ENCODE data around the gene TMEM204. TPM values are rescaled to one million over a fixed set of nuclear protein-coding genes. Genes with fewer than 3 reads are reported as not detected.

The TMEM204 gene
- total and polyA plus RNA-seq, 10 of the 15 experiments (the other 5 are each of a cell fraction or from before 2014, with no cell fraction given): 0.05 to 0.30 (median 0.18) TPM; not detected in 7

- TF ChIP-seq, protein P1, sequence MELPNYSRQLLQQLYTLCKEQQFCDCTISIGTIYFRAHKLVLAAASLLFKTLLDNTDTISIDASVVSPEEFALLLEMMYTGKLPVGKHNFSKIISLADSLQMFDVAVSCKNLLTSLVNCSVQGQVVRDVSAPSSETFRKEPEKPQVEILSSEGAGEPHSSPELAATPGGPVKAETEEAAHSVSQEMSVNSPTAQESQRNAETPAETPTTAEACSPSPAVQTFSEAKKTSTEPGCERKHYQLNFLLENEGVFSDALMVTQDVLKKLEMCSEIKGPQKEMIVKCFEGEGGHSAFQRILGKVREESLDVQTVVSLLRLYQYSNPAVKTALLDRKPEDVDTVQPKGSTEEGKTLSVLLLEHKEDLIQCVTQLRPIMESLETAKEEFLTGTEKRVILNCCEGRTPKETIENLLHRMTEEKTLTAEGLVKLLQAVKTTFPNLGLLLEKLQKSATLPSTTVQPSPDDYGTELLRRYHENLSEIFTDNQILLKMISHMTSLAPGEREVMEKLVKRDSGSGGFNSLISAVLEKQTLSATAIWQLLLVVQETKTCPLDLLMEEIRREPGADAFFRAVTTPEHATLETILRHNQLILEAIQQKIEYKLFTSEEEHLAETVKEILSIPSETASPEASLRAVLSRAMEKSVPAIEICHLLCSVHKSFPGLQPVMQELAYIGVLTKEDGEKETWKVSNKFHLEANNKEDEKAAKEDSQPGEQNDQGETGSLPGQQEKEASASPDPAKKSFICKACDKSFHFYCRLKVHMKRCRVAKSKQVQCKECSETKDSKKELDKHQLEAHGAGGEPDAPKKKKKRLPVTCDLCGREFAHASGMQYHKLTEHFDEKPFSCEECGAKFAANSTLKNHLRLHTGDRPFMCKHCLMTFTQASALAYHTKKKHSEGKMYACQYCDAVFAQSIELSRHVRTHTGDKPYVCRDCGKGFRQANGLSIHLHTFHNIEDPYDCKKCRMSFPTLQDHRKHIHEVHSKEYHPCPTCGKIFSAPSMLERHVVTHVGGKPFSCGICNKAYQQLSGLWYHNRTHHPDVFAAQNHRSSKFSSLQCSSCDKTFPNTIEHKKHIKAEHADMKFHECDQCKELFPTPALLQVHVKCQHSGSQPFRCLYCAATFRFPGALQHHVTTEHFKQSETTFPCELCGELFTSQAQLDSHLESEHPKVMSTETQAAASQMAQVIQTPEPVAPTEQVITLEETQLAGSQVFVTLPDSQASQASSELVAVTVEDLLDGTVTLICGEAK (IDR thresholded peaks at IDR 0.05; ENCODE audit: borderline replicate concordance): no peak
Measured at GRCh38 chr16:1500465-1501150, 32.9 kb upstream of the TMEM204 start (continued).

DNA sequence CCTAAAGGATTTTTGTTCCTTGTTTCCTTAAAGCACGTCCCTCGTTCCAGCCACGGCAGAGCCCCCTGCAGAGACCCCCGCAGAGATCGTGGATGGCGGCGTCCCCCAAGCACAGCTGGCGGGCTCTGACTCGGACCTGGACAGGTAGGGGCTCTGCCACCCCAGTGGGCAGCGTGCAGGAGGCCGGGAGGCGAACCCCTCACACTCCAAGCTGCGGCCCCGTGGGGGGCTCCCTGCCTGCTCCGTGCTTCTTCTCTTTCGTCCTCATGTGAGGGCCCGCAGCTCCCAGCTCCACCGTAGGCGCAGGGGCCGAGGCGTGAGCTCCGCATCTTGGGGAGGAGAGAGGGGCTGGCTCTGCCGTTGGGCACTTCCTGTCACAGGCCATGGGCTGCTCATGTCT lies 31.8 kb upstream of the TMEM204 start:
- no peak for ATAC-seq
- WGBS (ENCODE audit: insufficient coverage, insufficient replicate concordance, low lambda C conversion rate, missing lambda C conversion rate): 98% methylated on average over 21 of the region's 23 CpGs
- CTCF ChIA-PET: no interaction called here
- TF ChIP-seq JUNB (IDR thresholded peaks at IDR 0.05) (no peak), NR2F1 (conservative IDR thresholded peaks at IDR 0.05) (no peak), POU2F2 (IDR thresholded peaks at IDR 0.05; ENCODE audit: borderline replicate concordance, low read depth, low read length) (no peak), RELA (IDR thresholded peaks at IDR 0.05; ENCODE audit: borderline replicate concordance, partially characterized antibody) (no peak), SRF (IDR thresholded peaks at IDR 0.05; ENCODE audit: low read depth in 2 of 2, low read length in 2 of 2) (no peak), RBBP5 (conservative IDR thresholded peaks at IDR 0.05) (no peak), SUZ12 (IDR thresholded peaks at IDR 0.05; ENCODE audit: unreplicated experiment) (no peak), POLR2A (IDR thresholded peaks at IDR 0.05; ENCODE audit: low read depth, low read length) (no peak), IKZF1 (conservative IDR thresholded peaks at IDR 0.05) (no peak), JUND (IDR thresholded peaks at IDR 0.05; ENCODE audit: low read depth, low read length) (no peak), BACH1 (IDR thresholded peaks at IDR 0.05; ENCODE audit: borderline replicate concordance) (no peak), IKZF2 (IDR thresholded peaks at IDR 0.05) (no peak)
- TF ChIP-seq, protein P2, sequence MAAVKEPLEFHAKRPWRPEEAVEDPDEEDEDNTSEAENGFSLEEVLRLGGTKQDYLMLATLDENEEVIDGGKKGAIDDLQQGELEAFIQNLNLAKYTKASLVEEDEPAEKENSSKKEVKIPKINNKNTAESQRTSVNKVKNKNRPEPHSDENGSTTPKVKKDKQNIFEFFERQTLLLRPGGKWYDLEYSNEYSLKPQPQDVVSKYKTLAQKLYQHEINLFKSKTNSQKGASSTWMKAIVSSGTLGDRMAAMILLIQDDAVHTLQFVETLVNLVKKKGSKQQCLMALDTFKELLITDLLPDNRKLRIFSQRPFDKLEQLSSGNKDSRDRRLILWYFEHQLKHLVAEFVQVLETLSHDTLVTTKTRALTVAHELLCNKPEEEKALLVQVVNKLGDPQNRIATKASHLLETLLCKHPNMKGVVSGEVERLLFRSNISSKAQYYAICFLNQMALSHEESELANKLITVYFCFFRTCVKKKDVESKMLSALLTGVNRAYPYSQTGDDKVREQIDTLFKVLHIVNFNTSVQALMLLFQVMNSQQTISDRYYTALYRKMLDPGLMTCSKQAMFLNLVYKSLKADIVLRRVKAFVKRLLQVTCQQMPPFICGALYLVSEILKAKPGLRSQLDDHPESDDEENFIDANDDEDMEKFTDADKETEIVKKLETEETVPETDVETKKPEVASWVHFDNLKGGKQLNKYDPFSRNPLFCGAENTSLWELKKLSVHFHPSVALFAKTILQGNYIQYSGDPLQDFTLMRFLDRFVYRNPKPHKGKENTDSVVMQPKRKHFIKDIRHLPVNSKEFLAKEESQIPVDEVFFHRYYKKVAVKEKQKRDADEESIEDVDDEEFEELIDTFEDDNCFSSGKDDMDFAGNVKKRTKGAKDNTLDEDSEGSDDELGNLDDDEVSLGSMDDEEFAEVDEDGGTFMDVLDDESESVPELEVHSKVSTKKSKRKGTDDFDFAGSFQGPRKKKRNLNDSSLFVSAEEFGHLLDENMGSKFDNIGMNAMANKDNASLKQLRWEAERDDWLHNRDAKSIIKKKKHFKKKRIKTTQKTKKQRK (IDR thresholded peaks at IDR 0.05; ENCODE audit: low read depth, low read length): no peak
- TF ChIP-seq, protein P3, sequence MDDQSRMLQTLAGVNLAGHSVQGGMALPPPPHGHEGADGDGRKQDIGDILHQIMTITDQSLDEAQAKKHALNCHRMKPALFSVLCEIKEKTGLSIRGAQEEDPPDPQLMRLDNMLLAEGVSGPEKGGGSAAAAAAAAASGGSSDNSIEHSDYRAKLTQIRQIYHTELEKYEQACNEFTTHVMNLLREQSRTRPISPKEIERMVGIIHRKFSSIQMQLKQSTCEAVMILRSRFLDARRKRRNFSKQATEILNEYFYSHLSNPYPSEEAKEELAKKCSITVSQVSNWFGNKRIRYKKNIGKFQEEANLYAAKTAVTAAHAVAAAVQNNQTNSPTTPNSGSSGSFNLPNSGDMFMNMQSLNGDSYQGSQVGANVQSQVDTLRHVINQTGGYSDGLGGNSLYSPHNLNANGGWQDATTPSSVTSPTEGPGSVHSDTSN (IDR thresholded peaks at IDR 0.05; ENCODE audit: insufficient replicate concordance, low read depth, low read length): no peak

More for the DNA sequence above, 31.8 kb upstream of the TMEM204 start:
- no peaks in the 10 kb centered on the region for H3K4me1 ChIP-seq (ENCODE audit: control insufficient read depth, insufficient read depth, low read length)
- ChIA-PET POLR2A (no interaction called here), SMC1A (ENCODE audit: uncharacterized antibody, unreplicated experiment) (no interaction called here), RAD21 (ENCODE audit: unreplicated experiment) (no interaction called here)
- H3K9ac ChIP-seq (ENCODE audit: control insufficient read depth, insufficient read depth, low read length): no peak overlapping the region
- FAIRE-seq (no peak), DNase-seq (ENCODE audit: low read depth, low spot score) (no peak)
- H3K9me3 ChIP-seq (replicated peaks; ENCODE audit: control insufficient read depth, insufficient read depth, low read length): no peaks in the 10 kb centered on the region
- BruUV-seq (replicated peaks): no TSS peak
- no peak overlapping the region for H2AFZ ChIP-seq (ENCODE audit: control insufficient read depth, low read depth, low read length)
- no peak overlapping the region for H3K4me2 ChIP-seq (ENCODE audit: control insufficient read depth, insufficient read depth)
- peaks cover 7 to 13% of the 10 kb centered on the region in 2 experiments; a peak in 3 of 4 replicates for H3K36me3 ChIP-seq (ENCODE audit: control insufficient read depth in 2 of 2, insufficient read depth in 2 of 2, low read length in 1 of 2)
- no peaks in the 10 kb centered on the region for H3K27me3 ChIP-seq (replicated peaks in 1 of 2; ENCODE audit: control insufficient read depth in 2 of 2, insufficient read depth in 2 of 2, low read length in 1 of 2)
- intact Hi-C loops (cut with micrococcal nuclease; ENCODE audit: unreplicated experiment) (no loop called here), in situ Hi-C loops (cut with MboI) (no loop called here)
- H3K27ac ChIP-seq (ENCODE audit: control insufficient read depth, insufficient read depth): no peak overlapping the region
- no peak overlapping the region for H3K4me3 ChIP-seq
- H4K20me1 ChIP-seq (ENCODE audit: control insufficient read depth, insufficient read depth): no peaks in the 10 kb centered on the region
- H3K79me2 ChIP-seq (ENCODE audit: control insufficient read depth, insufficient read depth, low read length): no peaks in the 10 kb centered on the region
